Karpas-422 (cell line): ENCODE results near the gene CANT1. TPM values are rescaled to one million over a fixed set of nuclear protein-coding genes. Genes with fewer than 3 reads are reported as not detected.

Source experiments
- DNase-seq: peaks from one replicate; pipeline ENCODE4 v3.0.0-alpha.2; 2015
- H2AFZ ChIP-seq: fragments of 200-600 bp; sonication (generic); 2 replicates; pipeline ENCODE4 v1.6.1; 2014; ENCODE audit warnings: antibody characterized with exemption, low read length, mixed read lengths
- H3K27ac ChIP-seq: fragments of 200-600 bp; sonication (generic); 2 replicates; pipeline ENCODE4 v1.5.1; 2014; ENCODE audit warnings: mild to moderate bottlenecking, low read length, moderate library complexity
- H3K27me3 ChIP-seq: fragments of 200-600 bp; sonication (generic); 2 replicates; pipeline ENCODE4 v1.6.1; 2014; ENCODE audit warnings: low read length, mixed read lengths
- H3K36me3 ChIP-seq: fragments of 200-600 bp; sonication (generic); 2 replicates; pipeline ENCODE4 v1.6.1; 2014; ENCODE audit warnings: low read length, mixed read lengths; ENCODE audit not compliant: insufficient read depth
- H3K4me1 ChIP-seq: fragments of 200-600 bp; sonication (generic); 2 replicates; pipeline ENCODE4 v1.6.1; 2014; ENCODE audit warnings: mild to moderate bottlenecking, low read length, mixed read lengths
- H3K4me2 ChIP-seq: fragments of 200-600 bp; sonication (generic); 2 replicates; pipeline ENCODE4 v1.6.1; 2014; ENCODE audit warnings: low read length, low read depth, mild to moderate bottlenecking; ENCODE audit not compliant: poor library complexity, severe bottlenecking
- H3K4me3 ChIP-seq: fragments of 200-600 bp; sonication (generic); 2 replicates; pipeline ENCODE4 v1.5.1; 2014; ENCODE audit warnings: mild to moderate bottlenecking, antibody characterized with exemption, low read length, mixed read lengths
- H3K79me2 ChIP-seq: fragments of 200-600 bp; sonication (generic); 2 replicates; pipeline ENCODE4 v1.6.1; 2014; ENCODE audit warnings: mild to moderate bottlenecking, low read length, mixed read lengths
- H3K9ac ChIP-seq: fragments of 200-600 bp; sonication (generic); 2 replicates; pipeline ENCODE4 v1.6.0; 2014; ENCODE audit warnings: low read length
- H3K9me2 ChIP-seq: fragments of 200-600 bp; sonication (generic), shearing (Covaris generic); replicated peaks from 2 replicates; pipeline ENCODE4 v1.6.0; 2014; ENCODE audit warnings: mild to moderate bottlenecking, low read length, moderate library complexity; ENCODE audit not compliant: insufficient read depth
- H3K9me3 ChIP-seq: fragments of 300-700, 200-600 bp; sonication (generic); 2 replicates; pipeline ENCODE4 v1.6.1; 2014; ENCODE audit warnings: low read length, mixed read lengths
- H4K20me1 ChIP-seq: fragments of 200-600 bp; sonication (generic); 2 replicates; pipeline ENCODE4 v1.6.1; 2014; ENCODE audit warnings: mild to moderate bottlenecking, antibody characterized with exemption, low read length, low read depth; ENCODE audit not compliant: insufficient read depth
- total RNA-seq: library from RNA; depleted of rRNA; stranded (reverse); fragments of >200 nt; shearing (Covaris generic); gene quantifications from 2 replicates; pipeline ENCODE4 v1.2.3, GENCODE V29; 2014; ENCODE audit warnings: low replicate concordance

The CANT1 gene
- total RNA-seq, 1 experiment from 2014 or later, result 22.7 TPM

DNA sequence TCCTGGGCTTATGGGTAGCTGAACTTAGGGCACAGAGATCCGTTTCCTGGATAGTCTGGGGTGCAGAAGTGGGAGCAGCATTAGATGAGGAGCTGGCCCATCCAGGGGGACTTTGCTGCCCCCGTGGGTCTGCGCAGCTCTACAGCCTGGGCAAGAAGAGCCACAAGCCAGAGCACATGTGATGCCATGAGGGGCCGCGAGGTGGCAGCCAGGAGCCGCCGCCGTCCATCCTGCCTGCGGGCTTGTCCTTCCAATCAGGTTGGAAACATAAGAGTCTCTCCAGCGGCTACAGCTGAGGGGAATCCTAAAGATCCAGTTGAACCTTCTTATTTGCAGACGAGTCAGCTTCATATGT lies 36.3 kb upstream of the CANT1 start:
- Histone ChIP-seq H3K9ac (no peak overlapping the region), H3K27me3 (no peaks in the 10 kb centered on the region), H2AFZ (no peak overlapping the region), H4K20me1 (no peaks in the 10 kb centered on the region), H3K27ac (no peak overlapping the region), H3K36me3 (no peaks in the 10 kb centered on the region), H3K9me2 (no peaks in the 10 kb centered on the region), H3K4me1 (peaks cover 2% of the 10 kb centered on the region; the same call in 1 of the 2 replicates), H3K9me3 (no peaks in the 10 kb centered on the region), H3K4me3 (no peak overlapping the region), H3K4me2 (no peak overlapping the region), H3K79me2 (no peaks in the 10 kb centered on the region)
- peak; percentile 79 for DNase-seq

DNA sequence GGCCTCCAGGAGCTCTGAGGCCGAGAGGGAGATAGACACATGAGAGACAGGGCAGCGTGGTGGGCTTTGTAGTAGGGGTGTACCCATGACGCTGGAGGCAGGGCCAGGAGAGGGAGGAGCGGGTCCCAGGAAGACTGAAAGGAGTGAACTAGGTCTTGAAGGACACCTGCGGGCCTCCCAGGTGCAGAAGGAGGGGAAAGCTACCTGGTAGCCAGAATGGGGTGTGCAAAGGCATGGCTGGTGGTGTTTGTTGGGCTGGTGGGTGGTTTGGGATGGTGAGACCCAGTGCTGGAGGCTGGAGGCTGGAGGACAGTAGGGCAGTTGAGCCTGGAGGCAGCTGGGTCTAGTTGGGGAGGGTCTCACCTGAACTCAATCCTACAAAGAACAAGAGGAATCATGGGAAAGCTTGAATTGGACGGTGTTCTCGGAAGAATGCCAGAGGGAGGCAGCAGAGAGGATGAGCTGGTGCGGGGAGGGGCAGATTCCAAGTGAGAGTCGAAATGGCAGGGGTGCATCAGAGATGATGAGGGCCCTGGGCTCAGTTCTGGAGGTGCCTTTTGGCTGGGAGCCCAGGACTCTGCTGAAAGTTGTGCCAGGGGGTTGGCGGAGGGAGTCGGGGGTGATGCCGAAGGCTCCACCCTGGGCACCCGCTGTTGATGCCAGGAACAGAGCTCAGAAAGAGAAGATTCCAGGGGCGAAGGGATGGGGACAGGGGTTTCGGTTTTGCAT lies 35.6 kb upstream of the CANT1 start:
- Histone ChIP-seq H3K4me1 (peaks cover 4% of the 10 kb centered on the region; the same call in 1 of the 2 replicates), H3K9me3 (no peaks in the 10 kb centered on the region), H3K27ac (no peak overlapping the region), H4K20me1 (no peaks in the 10 kb centered on the region), H3K4me2 (no peak overlapping the region), H3K27me3 (no peaks in the 10 kb centered on the region), H2AFZ (no peak overlapping the region), H3K36me3 (no peaks in the 10 kb centered on the region), H3K9ac (no peak overlapping the region), H3K79me2 (no peaks in the 10 kb centered on the region), H3K9me2 (no peaks in the 10 kb centered on the region), H3K4me3 (no peak overlapping the region)
- DNase-seq, result no peak

DNA sequence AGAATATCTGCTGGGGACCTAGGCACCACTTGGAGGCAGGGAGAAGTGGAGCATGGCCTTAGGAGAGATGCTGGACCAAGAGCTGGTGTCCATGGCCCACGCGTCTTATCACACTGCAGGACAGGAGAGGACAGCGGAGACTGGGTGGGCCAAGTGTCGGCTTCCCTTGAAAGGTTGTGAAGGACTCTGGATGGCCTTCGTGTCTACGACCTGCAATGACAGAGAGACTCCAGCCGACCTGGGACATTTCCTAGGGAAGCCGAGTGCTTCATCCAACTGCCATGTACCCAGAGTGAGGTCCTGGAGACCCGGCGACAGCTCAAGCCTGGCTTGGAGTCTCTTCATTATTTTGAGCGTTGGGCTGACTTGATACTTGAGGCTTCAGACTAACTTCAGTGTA lies 34.9 kb upstream of the CANT1 start:
- no peaks in the 10 kb centered on the region for H3K27me3 ChIP-seq
- H3K4me1 ChIP-seq, result peaks cover 4% of the 10 kb centered on the region; the same call in 1 of the 2 replicates
- no peak overlapping the region for H2AFZ ChIP-seq
- H3K9ac ChIP-seq, result no peak overlapping the region
- no peaks in the 10 kb centered on the region for H3K79me2 ChIP-seq
- no peaks in the 10 kb centered on the region for H4K20me1 ChIP-seq
- no peak for DNase-seq
- no peak overlapping the region for H3K4me3 ChIP-seq
- no peak overlapping the region for H3K27ac ChIP-seq
- H3K4me2 ChIP-seq, result no peak overlapping the region
- no peaks in the 10 kb centered on the region for H3K9me3 ChIP-seq
- no peaks in the 10 kb centered on the region for H3K9me2 ChIP-seq
- H3K36me3 ChIP-seq, result no peaks in the 10 kb centered on the region

DNA sequence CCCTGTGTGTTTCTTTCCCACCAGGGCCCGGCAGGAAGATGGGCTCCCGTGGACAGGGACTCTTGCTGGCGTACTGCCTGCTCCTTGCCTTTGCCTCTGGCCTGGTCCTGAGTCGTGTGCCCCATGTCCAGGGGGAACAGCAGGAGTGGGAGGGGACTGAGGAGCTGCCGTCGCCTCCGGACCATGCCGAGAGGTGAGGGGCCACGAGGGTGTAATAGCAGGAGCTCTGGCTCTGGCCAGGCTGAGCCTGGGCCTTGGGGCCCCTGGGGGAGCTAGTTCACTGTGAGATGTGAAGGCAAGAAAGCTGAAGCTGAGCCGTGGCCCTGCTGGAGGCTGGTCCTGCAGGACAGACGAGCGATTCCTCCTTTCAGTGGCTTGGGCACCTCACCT lies 34.4 kb upstream of the CANT1 start:
- Histone ChIP-seq H3K36me3 (no peaks in the 10 kb centered on the region), H3K9ac (no peak overlapping the region)

DNA sequence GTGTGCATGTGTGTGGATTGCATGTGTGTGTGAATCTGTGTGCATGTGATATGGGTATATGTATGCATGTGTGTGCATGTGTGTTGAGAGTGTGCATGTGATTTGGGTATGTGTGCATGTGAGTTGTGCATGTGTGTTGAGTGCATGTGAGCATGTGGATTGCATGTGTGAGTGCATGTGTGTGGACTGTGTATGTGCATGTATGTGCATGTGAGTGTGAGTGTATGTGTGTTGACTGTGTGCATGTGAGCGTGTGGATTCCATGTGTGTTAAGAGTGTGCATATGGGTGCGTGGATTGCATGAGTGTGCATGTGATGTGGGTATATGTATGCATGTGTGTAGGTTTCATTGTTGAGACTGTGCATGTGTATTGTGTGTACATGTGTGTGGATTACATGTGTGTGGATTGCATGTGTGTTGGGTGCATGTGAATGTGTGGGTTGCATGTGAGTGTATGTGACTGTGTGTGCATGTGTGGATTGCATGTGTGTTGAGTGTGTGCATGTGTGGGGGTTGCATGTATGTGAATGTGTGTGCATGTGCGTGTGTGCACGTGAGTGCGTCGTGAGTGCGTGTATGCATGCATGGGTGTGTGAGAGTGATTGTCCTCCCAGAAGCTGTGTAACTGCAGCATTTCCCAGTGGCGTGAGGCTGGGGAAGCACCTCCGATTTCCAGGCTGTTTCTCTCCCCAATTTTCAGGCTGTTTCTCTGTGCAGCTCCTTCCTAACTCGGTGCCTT lies 33.8 kb upstream of the CANT1 start:
- H3K27ac ChIP-seq, result no peak overlapping the region
- H3K79me2 ChIP-seq, result no peaks in the 10 kb centered on the region
- no peak for DNase-seq
- H3K27me3 ChIP-seq, result no peaks in the 10 kb centered on the region
- no peak overlapping the region for H3K4me3 ChIP-seq
- no peak overlapping the region for H3K9ac ChIP-seq
- H3K36me3 ChIP-seq, result no peaks in the 10 kb centered on the region
- H3K4me1 ChIP-seq, result peaks cover 4% of the 10 kb centered on the region; the same call in 1 of the 2 replicates
- H2AFZ ChIP-seq, result no peak overlapping the region
- no peak overlapping the region for H3K4me2 ChIP-seq
- H3K9me3 ChIP-seq, result no peaks in the 10 kb centered on the region
- H4K20me1 ChIP-seq, result no peaks in the 10 kb centered on the region
- no peaks in the 10 kb centered on the region for H3K9me2 ChIP-seq

More for the DNA sequence above, 34.4 kb upstream of the CANT1 start:
- no peaks in the 10 kb centered on the region for H3K79me2 ChIP-seq
- H3K4me1 ChIP-seq, result peaks cover 4% of the 10 kb centered on the region; the same call in 1 of the 2 replicates
- no peak overlapping the region for H2AFZ ChIP-seq
- H3K9me2 ChIP-seq, result no peaks in the 10 kb centered on the region
- no peaks in the 10 kb centered on the region for H3K9me3 ChIP-seq
- DNase-seq, result no peak
- H3K27ac ChIP-seq, result no peak overlapping the region
- no peak overlapping the region for H3K4me2 ChIP-seq
- no peaks in the 10 kb centered on the region for H3K27me3 ChIP-seq
- no peaks in the 10 kb centered on the region for H4K20me1 ChIP-seq
- no peak overlapping the region for H3K4me3 ChIP-seq

DNA sequence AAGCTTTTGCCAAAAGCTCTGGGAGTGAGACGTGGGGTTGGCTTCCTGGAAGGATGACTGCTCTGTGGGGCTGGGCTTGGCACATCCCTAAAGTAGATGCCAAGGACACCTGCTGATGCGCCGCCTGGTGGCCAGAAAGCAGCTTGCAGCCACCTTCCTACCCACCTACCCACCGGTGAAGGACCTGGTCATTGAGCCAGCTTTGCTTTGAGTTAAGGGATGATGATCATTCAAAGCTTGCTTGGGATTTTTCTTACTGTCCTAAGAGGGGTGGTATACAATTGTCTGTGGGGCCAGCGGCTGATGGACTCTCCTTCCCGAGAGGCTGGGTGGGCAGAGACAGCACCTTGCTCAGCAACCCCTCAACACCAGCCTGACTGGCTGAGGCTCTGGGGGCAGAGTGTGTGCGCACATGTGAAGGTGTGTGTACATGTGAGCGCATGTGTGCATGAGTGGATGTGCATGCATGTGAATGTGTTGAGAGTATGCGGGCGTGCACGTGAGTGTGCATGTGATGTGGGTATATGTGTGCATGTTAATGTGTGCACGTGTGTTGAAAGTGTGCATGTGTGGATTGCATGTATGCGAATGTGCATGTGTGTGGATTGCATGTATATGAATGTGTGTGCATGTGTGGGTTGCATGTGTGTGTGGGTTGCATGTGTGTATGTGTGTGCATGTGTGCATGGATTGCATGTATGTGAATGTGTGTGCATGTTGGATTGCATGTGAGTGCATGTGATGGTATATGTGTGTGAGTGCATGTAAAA lies 33.0 kb upstream of the CANT1 start:
- DNase-seq, result peak; percentile 88
- no peak overlapping the region for H3K9ac ChIP-seq
- no peak overlapping the region for H3K4me3 ChIP-seq
- no peaks in the 10 kb centered on the region for H3K9me2 ChIP-seq
- H2AFZ ChIP-seq, result no peak overlapping the region
- no peak overlapping the region for H3K27ac ChIP-seq
- H4K20me1 ChIP-seq, result no peaks in the 10 kb centered on the region
- H3K36me3 ChIP-seq, result no peaks in the 10 kb centered on the region
- no peaks in the 10 kb centered on the region for H3K9me3 ChIP-seq
- peaks cover 4% of the 10 kb centered on the region; the same call in 1 of the 2 replicates for H3K4me1 ChIP-seq
- no peak overlapping the region for H3K4me2 ChIP-seq
- no peaks in the 10 kb centered on the region for H3K27me3 ChIP-seq
- no peaks in the 10 kb centered on the region for H3K79me2 ChIP-seq

DNA sequence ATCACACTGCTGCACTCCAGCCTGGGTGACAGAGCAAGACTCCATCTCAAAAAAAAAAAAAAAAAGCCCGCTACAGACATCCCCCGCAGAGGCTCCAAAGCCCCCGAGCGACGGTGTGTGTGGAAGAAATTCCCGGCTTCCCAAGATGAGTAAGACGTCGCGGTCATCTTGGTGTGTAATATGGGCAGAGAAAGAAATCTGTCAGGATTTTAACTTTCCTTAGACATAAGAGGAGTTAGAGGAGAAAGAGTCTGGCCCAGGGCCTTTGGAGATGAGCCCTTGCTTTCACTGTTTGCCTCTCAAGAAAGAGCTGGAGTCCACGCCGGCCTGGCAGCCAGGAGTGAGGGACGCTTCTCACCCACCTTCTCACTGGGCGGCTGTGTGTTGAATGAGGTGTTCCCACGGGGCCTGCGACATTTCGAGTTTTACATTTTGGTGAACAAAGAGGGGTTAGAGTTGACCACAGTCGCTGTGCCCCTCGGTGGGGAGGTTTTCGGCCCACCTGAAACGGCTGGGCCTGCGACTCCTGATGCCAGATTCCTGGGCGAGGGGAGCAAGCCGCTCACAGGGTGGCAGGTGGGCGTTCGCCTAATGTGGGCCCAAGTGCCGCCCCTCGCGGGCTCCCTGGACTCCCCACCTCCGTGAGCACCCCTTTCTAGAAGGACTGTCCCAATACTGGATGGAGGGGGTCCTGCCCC lies 32.3 kb upstream of the CANT1 start:
- Histone ChIP-seq H3K9me2 (no peaks in the 10 kb centered on the region), H2AFZ (no peak overlapping the region), H3K27me3 (no peaks in the 10 kb centered on the region), H3K4me2 (no peak overlapping the region), H3K27ac (no peak overlapping the region), H4K20me1 (no peaks in the 10 kb centered on the region), H3K36me3 (no peaks in the 10 kb centered on the region), H3K9me3 (no peaks in the 10 kb centered on the region), H3K4me1 (peaks cover 4% of the 10 kb centered on the region; the same call in 1 of the 2 replicates), H3K9ac (no peak overlapping the region), H3K4me3 (no peak overlapping the region), H3K79me2 (no peaks in the 10 kb centered on the region)
- no peak for DNase-seq
